ENCODE measurements around the gene PHTF1. TPM values are rescaled to one million over a fixed set of nuclear protein-coding genes. Genes with fewer than 3 reads are reported as not detected.

PHTF1 gene
- total RNA-seq, 1 experiment from 2014 or later = 61.2 TPM

DNA sequence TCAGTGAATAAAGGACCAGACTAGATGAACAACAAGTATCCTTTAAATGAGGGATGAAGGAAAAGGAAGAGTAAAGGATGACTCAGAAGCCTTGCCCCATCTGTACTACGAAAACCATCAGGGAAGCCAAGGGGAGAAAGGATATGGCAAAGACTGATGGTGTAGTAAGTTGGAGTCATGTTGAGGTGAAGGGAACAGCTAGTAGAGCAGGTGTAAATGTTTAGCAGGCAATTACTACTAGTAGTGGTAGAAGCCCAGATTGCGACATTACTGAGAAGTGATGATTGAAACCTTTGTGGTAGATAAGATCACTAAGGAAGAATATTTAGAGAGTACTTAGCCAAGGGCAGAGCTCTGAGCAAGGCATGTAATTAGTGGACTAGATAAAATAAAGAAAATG is 84.0 kb downstream of the PHTF1 start:
- Histone ChIP-seq H3K4me3 (no peak overlapping the region), H3K79me2 (ENCODE audit: low read depth) (no peaks in the 10 kb centered on the region), H3K9me3 (ENCODE audit: insufficient read depth, low read depth) (no peaks in the 10 kb centered on the region), H3K4me1 (replicated peaks; ENCODE audit: insufficient read depth) (peaks cover 17% of the 10 kb centered on the region), H3K27ac (no peak overlapping the region), H3K27me3 (ENCODE audit: insufficient read depth, low read depth) (no peaks in the 10 kb centered on the region), H3K9me2 (ENCODE audit: insufficient read depth) (no peaks in the 10 kb centered on the region), H4K20me1 (ENCODE audit: insufficient read depth) (no peaks in the 10 kb centered on the region), H3F3A (ENCODE audit: insufficient read depth, low read depth) (peaks cover 10% of the 10 kb centered on the region; the same call in 1 of the 2 replicates), H3K4me2 (no peak overlapping the region), H3K36me3 (ENCODE audit: low read depth) (no peaks in the 10 kb centered on the region), H2AFZ (no peak overlapping the region)
- ChIA-PET CTCF (interaction anchor here (0.6 to 0.8 kb wide), 2 partner anchors 534 to 535 kb away, joined by 4 to 7 read pairs; no protein-coding TSS in a partner anchor), POLR2A (ENCODE audit: unreplicated experiment) (no interaction called here)
- TF ChIP-seq EZH2 (IDR thresholded peaks at IDR 0.05; ENCODE audit: low read depth) = no peak
- TF ChIP-seq, protein P1, sequence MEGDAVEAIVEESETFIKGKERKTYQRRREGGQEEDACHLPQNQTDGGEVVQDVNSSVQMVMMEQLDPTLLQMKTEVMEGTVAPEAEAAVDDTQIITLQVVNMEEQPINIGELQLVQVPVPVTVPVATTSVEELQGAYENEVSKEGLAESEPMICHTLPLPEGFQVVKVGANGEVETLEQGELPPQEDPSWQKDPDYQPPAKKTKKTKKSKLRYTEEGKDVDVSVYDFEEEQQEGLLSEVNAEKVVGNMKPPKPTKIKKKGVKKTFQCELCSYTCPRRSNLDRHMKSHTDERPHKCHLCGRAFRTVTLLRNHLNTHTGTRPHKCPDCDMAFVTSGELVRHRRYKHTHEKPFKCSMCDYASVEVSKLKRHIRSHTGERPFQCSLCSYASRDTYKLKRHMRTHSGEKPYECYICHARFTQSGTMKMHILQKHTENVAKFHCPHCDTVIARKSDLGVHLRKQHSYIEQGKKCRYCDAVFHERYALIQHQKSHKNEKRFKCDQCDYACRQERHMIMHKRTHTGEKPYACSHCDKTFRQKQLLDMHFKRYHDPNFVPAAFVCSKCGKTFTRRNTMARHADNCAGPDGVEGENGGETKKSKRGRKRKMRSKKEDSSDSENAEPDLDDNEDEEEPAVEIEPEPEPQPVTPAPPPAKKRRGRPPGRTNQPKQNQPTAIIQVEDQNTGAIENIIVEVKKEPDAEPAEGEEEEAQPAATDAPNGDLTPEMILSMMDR (conservative IDR thresholded peaks at IDR 0.05) = no peak
- BruUV-seq (replicated peaks) = no TSS peak
- DNase-seq = no peak
- intact Hi-C loops (cut with micrococcal nuclease; ENCODE audit: unreplicated experiment) = loop anchor here (5.0 to 10.0 kb wide), 4 partner anchors 221 to 1283 kb away; partner anchors contain the start of genes MAGI3 and PPM1J

DNA sequence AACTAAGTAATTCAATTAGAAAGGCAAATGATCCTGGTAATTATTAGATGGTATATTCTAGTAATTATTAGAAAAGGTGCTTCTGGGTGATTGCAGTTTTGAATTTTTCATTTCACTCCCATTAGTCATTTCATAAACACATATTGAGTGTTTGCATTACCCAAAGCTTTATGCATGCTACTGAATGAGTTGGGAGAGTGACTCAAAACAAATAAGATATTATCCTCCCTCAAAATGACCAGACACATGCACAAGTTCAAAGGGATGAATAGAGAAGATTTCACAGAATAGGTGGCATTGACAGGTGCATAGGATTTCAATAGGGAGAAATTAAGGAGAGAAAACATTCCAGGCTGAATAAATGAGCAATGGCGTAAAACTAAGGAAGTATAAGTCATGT is 84.7 kb downstream of the PHTF1 start:
- POLR2A ChIA-PET (ENCODE audit: unreplicated experiment) = no interaction called here
- Histone ChIP-seq H3K27me3 (ENCODE audit: insufficient read depth, low read depth) (no peaks in the 10 kb centered on the region), H3K27ac (no peak overlapping the region), H3F3A (ENCODE audit: insufficient read depth, low read depth) (peaks cover 10% of the 10 kb centered on the region; the same call in 1 of the 2 replicates), H2AFZ (no peak overlapping the region), H3K4me2 (no peak overlapping the region), H3K9me3 (ENCODE audit: insufficient read depth, low read depth) (no peaks in the 10 kb centered on the region), H3K4me3 (no peak overlapping the region), H3K36me3 (ENCODE audit: low read depth) (no peaks in the 10 kb centered on the region), H3K79me2 (ENCODE audit: low read depth) (no peaks in the 10 kb centered on the region), H3K9me2 (ENCODE audit: insufficient read depth) (no peaks in the 10 kb centered on the region), H3K4me1 (replicated peaks; ENCODE audit: insufficient read depth) (peaks cover 17% of the 10 kb centered on the region), H4K20me1 (ENCODE audit: insufficient read depth) (no peaks in the 10 kb centered on the region)
- CTCF ChIA-PET = no interaction called here
- peak in 1 of 2 experiments; percentile 85 for DNase-seq
- no peak for TF ChIP-seq EZH2 (IDR thresholded peaks at IDR 0.05; ENCODE audit: low read depth)
- TF ChIP-seq, protein P1 (conservative IDR thresholded peaks at IDR 0.05) = no peak
- no TSS peak for BruUV-seq (replicated peaks)
- intact Hi-C loops (cut with micrococcal nuclease; ENCODE audit: unreplicated experiment) = loop anchor here (10.0 kb wide), 2 partner anchors 220 to 280 kb away; partner anchors contain the start of gene MAGI3

DNA sequence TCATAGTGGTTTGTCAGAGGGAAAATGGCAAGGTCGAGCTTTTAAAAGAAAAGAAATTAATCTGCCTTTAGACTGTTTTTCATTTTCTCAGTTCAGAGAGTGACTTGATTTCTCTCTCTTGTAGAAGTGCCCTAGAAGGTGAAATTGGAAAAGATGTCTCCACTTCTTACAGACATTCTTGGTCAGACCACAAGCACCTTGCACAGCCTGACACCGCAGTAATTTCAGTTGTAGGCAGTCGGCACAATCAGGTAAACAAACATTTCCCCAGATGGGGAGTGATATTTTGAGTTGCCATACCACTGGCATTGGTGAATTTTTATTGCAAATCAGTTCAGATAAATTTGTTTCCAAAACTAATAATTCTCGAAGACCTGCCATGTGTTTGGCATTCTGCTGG is 86.8 kb downstream of the PHTF1 start:
- no peak for TF ChIP-seq EZH2 (IDR thresholded peaks at IDR 0.05; ENCODE audit: low read depth)
- TF ChIP-seq, protein P1 (conservative IDR thresholded peaks at IDR 0.05) = no peak
- Histone ChIP-seq H4K20me1 (ENCODE audit: insufficient read depth) (no peaks in the 10 kb centered on the region), H3F3A (ENCODE audit: insufficient read depth, low read depth) (peaks cover 10% of the 10 kb centered on the region; the same call in 1 of the 2 replicates), H2AFZ (no peak overlapping the region), H3K9me2 (ENCODE audit: insufficient read depth) (no peaks in the 10 kb centered on the region), H3K4me2 (no peak overlapping the region), H3K27ac (no peak overlapping the region), H3K79me2 (ENCODE audit: low read depth) (no peaks in the 10 kb centered on the region), H3K36me3 (ENCODE audit: low read depth) (no peaks in the 10 kb centered on the region), H3K4me3 (no peak overlapping the region), H3K27me3 (ENCODE audit: insufficient read depth, low read depth) (no peaks in the 10 kb centered on the region), H3K4me1 (replicated peaks; ENCODE audit: insufficient read depth) (peaks cover 17% of the 10 kb centered on the region), H3K9me3 (ENCODE audit: insufficient read depth, low read depth) (no peaks in the 10 kb centered on the region)
- intact Hi-C loops (cut with micrococcal nuclease; ENCODE audit: unreplicated experiment) = loop anchor here (10.0 kb wide), 2 partner anchors 218 to 278 kb away; partner anchors contain the start of gene MAGI3
- DNase-seq = no peak
- no TSS peak for BruUV-seq (replicated peaks)
- CTCF ChIA-PET = no interaction called here
- POLR2A ChIA-PET (ENCODE audit: unreplicated experiment) = no interaction called here
